Activated CD8-positive, alpha-beta memory T cell treated with anti-CD3 and anti-CD28 coated beads for 1 hour (primary cell): ENCODE measurements around the gene SYNRG.

Experiments used
- DNase-seq, 2 donors: peaks; one replicate each; pipeline ENCODE4 v3.0.0-alpha.2; 2020; ENCODE audit warnings: low read depth in 1 of 2; ENCODE audit errors: extremely low read depth in 1 of 2

Gene SYNRG

GRCh38 chr17:37480427-37480826 is 128.8 kb downstream of the SYNRG start:
- no peak for DNase-seq

DNA sequence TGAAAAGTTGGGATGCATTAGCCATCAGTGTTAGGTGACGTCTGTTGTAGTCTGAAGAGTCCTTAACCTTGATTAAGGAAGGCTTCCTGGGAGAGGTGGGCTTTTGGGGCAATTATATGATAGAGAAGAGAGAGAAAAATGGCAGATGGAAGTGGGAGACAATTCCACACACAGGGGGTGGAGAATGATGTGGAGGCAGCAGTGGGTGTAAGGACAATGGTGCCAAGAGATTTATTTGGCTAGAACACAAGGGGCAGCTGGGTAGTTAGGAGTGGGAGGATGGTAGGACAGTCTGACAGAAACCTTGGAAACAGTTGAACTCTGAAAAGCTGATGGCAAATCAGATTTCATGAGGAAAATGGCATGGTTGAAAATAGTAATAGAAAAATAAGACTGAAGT is 130.2 kb downstream of the SYNRG start:
- no peak for DNase-seq

- no peak for DNase-seq
These were observed 131.0 kb downstream of the SYNRG start for GRCh38 chr17:37478187-37478586.

DNA sequence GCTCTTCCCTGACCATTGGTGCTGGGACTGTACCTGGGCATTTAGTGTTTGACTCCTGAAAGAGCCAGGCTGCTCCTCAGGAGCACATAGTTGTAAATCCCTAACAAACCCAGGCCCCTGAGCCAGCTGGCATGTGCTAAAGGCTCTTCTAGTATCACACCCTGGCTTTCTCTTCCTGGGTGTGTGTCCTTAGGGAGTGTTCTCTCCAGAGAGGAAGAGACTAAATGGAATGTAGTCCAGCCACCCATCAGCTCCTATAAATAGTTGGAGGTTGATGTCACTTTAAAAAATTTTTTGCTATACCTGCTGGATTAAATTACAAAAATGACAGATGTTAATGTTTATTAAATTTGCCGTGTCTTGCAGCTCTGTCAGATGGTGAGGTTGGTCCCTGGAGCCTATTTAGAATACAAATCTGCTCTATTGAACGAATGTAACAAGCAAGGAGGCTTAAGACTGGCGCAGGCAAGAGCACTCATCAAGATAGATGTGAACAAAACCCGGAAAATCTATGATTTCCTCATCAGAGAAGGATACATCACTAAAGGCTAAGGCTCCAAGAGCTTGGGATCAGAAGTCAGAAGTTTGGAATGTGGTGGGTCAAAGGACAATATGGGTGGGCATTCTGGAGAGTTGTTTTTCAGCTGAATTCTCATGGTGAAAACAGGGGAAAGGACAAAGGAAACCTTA is 132.6 kb downstream of the SYNRG start:
- no peak for DNase-seq

- DNase-seq, result no peak
These were observed 133.3 kb downstream of the SYNRG start for GRCh38 chr17:37475731-37476420.

- no peak for DNase-seq
These were observed 139.0 kb downstream of the SYNRG start for GRCh38 chr17:37470181-37470580.

GRCh38 chr17:37466471-37466870 is 142.7 kb downstream of the SYNRG start:
- DNase-seq, result no peak

GRCh38 chr17:37465069-37465616 is 144.1 kb downstream of the SYNRG start:
- no peak for DNase-seq
